SW 1271 (cell line): ENCODE data around the gene EDA.
A peak's percentile ranks its signal among the peaks of the same experiment; 100 is the strongest.

ENCODE experiments used
- DNase-seq, 2 experiments: peaks; one replicate each; lab custom pipeline; 2025; lab: John Stamatoyannopoulos, UW

The EDA gene

DNA sequence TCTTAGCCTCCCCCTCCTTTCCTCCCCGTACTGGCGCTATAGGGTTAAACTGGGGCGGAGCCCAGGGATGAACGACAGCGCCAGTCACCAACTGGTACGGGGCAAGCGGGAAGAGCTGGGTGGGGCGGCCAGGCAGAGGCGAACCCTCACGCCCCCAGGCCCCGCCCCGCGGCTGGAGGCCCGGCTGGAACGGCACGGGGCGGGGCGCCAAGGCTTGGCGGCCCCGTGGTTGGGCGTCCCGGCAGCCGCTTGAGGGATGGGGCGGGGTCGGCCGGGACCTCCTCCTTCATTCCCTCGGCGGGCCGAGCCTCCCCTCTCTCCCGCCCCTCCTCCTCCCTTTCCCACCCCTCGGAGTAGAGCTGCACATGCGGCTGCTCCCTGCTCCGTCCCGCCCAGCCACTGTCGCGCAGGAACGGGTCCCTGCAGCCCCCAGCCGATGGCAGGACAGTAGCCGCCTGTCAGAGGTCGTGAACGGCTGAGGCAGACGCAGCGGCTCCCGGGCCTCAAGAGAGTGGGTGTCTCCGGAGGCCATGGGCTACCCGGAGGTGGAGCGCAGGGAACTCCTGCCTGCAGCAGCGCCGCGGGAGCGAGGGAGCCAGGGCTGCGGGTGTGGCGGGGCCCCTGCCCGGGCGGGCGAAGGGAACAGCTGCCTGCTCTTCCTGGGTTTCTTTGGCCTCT, at the start of gene EDA:
TSS of gene EDA (plus strand) at position 335 of the 678 bp plus-strand sequence.
- peak; percentile 40 to 79 for DNase-seq

GRCh38 chrX:69568828-69569227, 47.1 kb upstream of the EDA start:
- DNase-seq: no peak

- DNase-seq: no peak
Observed at GRCh38 chrX:69597399-69597798, 18.5 kb upstream of the EDA start.

DNA sequence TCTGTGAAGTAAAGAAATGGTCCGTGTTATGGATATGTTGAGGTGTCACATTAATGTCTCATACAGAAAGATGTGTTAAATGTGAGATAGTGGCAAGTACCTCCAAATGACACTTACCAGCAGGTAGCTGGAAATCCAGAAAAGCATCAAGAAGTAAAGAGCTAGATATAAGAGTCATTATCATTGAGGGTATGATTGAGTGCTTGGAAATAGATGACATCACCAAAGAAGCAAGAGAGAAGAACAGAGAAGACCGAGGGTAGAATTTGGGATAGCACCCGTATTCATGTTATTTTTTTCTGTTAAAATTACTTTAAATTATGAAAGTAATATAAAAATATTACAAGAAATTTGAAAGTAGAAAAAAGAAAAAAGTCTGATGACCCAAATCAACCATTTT, 15.7 kb upstream of the EDA start:
- DNase-seq: no peak

DNA sequence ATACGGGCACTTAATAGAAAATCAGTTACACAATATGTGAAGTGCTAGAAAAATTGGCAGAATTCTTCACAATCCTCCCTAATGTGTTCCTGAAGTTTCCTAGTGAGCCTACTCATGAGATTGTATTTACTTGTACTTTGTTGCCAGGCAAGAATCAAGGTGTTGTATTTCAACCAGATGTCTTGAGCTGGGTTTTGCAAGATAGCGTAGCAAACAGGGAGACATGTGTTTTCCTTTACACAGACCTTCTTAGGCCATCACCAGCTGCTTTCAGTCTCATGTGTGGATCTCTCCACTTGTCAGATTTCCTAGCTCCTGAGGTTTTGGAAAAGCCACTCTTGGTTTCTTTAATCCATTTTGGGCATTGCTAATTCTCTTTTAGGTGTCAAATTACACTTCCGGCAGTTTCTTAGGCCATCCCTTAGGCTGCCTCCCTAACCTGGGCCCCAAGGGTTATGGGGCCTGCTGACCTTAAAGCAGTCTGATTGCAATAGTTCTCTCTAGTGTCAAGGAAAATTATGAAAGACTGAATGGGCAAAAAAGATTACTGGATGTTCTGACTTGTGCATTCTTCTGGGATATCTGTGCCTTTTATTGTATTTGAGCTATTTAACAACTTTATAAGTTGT, 12.2 kb upstream of the EDA start:
- DNase-seq: no peak

GRCh38 chrX:69605521-69605920, 10.4 kb upstream of the EDA start:
- no peak for DNase-seq

DNA sequence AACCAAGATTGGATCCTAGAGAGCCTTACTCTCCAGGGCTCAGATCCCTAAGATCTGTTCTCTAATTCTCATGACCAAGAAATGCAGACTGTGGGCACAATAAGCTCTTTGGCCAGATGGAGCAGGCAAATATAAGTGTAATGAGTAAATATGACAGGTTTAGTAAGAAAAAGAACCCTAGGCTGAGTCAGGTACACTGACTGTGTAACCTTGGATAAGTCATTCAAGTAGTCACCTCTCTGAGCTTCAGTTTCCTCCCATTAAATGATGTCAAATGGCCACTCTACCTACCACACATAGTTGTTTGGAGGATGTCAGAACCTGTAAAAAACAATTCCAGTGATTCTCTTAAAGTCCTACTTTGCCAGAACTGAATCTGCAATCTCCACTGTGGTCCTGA, 8.3 kb upstream of the EDA start:
- no peak for DNase-seq

DNA sequence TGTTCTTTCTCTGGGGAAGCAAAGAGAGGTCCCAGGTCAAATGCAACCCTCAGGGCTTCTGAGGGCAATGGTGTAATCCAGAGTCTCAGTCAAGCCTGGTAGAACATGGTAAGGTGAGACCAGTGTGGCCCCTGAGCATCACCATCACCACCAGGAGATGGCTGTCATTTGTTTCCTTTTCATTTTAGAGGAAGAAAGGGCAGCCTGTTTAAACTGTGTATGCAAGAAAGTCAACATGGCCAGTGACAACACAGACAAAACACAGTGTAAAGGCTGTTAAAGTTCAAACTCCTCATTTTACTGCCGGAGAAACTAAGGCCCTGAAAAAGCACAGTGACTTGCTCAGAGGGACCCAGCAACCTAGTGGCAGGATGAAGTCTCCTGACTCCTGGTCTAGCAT, 2.0 kb upstream of the EDA start:
- no peak for DNase-seq

DNA sequence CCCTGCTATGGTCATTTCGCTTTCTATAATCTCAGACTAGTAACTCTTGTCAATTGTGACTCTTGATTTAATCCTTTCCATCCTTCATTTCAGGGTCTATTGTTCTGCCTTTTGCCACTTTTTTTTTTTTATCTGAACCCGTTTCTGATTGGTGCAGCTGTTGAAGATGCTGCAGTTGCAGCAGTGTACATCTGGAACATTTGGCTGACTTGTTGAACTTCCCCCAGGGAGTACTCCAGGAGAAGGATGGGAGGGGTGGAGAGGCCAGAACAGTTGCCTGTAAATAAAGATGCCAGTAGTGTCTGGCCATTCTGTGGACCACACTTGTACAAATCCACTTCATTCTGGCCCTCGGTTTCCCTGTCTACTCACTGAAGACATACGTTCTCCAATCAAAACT, 1.0 kb upstream of the EDA start:
- no peak for DNase-seq

- no peak for DNase-seq
Observed at GRCh38 chrX:69615342-69615741, 571 bp upstream of the EDA start.

DNA sequence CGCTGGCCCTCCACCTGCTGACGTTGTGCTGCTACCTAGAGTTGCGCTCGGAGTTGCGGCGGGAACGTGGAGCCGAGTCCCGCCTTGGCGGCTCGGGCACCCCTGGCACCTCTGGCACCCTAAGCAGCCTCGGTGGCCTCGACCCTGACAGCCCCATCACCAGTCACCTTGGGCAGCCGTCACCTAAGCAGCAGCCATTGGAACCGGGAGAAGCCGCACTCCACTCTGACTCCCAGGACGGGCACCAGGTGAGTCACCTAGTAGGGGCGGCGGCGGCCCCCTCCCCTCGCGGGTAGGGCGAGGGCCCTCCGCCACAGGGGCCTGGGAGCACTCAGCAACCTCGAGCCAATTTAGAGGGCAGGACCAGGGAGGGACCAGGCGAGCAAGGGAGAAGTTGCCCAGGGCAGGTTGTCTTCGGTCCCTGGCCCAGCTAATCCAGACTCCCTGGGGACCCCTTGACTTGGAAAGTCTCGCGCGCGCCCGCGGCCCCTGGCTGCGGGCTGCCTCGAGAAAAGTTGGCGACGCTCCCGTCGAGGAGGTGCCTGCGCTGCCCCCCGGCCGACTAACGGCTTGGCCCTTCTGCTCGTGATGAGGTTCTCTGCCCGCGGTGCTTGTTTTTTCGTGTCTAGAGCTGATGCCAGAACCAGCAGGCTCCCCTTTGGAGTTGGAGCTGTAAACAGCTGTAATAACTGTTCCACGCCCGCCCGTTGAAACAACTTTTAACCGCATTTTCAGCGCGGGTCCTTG, 717 bp downstream of the EDA start:
- DNase-seq: no peak

GRCh38 chrX:69618803-69619202, 2.9 kb downstream of the EDA start:
- DNase-seq: peak in 1 of 2 experiments; percentile 7

GRCh38 chrX:69626129-69626528, 10.2 kb downstream of the EDA start:
- no peak for DNase-seq

GRCh38 chrX:69627744-69628143, 11.8 kb downstream of the EDA start:
- DNase-seq: no peak

DNA sequence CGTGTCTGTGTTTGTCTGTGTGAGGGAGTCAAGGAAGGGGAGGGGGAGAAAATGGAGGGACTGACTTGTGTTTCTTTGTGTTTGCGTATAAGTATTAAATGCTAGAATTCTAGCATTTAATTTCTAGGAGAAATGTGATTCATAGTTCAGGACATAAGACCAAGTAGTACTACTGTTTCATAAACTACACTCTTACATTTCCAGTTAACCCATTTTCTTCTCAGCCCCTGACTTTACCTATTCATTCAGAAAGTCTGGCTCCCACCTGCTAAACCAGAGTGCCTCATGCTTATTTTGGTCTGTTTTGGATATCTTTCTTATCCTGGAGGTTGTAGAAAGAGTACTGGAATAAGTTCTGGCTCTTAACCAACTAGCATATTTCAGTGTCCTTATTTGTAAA, 14.2 kb downstream of the EDA start:
- DNase-seq: no peak

DNA sequence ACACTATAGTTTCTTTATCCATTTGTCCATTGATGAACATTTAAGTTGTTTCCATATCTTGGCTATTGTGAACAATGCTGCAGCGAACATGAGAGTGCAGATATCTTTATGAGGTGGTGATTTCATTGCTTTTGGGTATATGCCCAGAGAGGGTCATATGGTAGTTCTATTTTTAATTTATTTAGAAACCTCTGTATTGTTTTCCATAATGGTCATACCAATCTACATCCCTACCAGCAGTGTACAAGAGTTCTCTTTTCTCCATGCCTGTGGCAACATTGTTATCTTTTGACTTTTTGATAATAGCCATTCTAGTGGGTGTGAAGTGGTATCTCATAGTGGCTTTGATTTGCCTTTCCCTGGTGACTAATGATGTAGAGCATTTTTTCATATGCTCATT, 48.8 kb downstream of the EDA start:
- DNase-seq: no peak

DNA sequence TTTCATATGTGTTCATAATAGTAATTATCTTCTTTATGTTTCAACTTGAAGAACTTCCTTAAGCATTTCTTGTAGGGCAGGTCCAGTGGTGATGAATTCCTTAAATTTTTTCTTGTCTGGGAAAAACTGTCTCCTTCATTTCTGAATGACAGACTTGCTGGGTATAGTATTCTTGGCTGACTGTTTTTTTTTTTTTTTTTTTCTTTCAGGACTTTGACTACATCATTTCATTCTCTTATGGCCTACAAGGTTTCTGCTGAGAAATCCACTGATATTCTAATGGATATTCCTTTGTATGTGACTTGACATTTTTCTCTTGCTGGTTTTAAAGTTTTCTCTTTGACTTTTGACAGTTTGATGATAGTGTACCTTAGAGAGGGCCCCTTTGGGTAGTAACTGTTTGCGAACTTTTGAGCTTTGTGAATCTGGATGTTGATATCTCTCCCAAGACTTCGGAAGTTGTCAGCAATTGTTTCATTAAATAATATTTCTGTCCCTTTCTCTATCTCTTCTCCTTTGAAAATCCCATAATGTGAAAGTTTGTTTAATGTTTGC, 54.2 kb downstream of the EDA start:
- no peak for DNase-seq

- no peak for DNase-seq
Observed at GRCh38 chrX:69674891-69675290, 59.0 kb downstream of the EDA start.

GRCh38 chrX:69705818-69706217, 89.9 kb downstream of the EDA start:
- DNase-seq: no peak

DNA sequence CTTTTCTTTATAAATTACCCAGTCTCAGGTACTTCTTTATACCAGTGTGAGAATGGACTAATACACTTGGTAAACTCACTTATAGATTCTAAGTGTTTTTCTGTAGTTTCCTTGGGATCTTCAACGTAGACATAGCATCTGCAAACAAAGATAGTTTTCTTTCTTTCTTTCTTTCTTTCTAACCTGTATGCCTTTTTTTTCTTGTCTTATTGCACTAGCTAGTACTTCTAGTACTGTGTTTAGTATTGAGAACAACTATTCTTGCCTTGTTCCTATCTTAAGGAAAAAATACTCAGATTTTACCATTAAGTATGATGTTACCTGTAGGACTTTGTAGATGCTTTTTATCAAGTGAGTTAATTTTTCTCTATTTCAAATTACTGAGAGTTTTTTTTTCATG, 102.2 kb downstream of the EDA start:
- no peak for DNase-seq

DNA sequence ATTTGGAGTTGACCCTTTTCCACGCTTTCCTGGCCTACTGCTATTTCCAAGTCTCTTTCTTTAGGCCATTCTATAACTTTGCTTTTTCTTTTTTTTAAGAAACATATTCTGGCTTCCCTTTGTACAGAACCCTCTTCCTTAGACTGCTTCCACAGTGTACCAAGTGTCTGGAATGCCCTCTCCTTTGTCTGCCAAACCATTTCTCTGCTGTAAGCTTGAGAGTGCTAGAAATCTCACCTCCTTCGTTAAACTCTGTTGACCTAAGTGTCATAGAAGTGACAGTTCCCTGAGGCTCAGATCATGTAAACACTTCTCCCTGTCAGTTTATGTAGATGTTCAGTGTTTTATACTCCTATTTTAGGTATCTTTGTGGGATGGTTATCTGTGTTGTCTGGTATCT, 108.4 kb downstream of the EDA start:
- DNase-seq: no peak

DNA sequence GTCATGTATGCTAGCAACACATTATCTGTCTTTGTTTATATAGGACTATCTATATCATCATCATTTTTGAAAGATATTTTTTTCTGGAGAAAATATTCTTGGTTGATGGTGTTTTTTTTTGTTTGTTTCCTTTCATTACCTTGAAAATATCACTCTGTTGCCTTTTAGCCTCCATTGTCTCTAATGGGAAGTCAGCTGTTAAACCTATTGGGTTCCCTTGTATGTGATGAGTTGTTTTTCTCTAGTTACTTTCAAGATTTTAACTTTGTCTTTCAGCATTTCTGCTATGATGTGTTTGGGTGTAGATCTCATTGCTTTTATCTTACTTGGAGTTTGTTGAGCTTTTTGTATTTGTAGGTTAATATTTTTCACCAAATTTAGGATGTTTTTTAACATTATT, 124.4 kb downstream of the EDA start:
- DNase-seq: no peak

GRCh38 chrX:69741721-69742120, 125.8 kb downstream of the EDA start:
- no peak for DNase-seq
